IMR-90 (cell line): Measurements from ENCODE around the gene SRCAP. TPM values are rescaled to one million over a fixed set of nuclear protein-coding genes. Genes with fewer than 3 reads are reported as not detected.

Experiments
- ATAC-seq: fragments of 200-7000 bp; cut with Tn5 transposase; 2 replicates; pipeline ENCODE4 v1.9.1; 2020; ENCODE audit warnings: low read depth, mild to moderate bottlenecking, moderate library complexity
- BruUV-seq: library from RNA; stranded (reverse); fragments of 400-500 nt; replicated peaks from 2 replicates; lab custom pipeline; 2021; lab: Mats Ljungman, UMichigan
- CTCF ChIA-PET: fragments of 300-600 bp; formaldehyde crosslinking; extraction: SDS; loops from one replicate; lab custom pipeline; 2021; ENCODE audit warnings: antibody characterized with exemption; lab: Yijun Ruan, JAX
- POLR2A ChIA-PET: fragments of 300-600 bp; sonication (Branson Sonifier 250); formaldehyde crosslinking; loops from one replicate; lab custom pipeline; 2022; ENCODE audit warnings: antibody characterized with exemption; ENCODE audit not compliant: unreplicated experiment; lab: Charles Lee
- DNase-seq: peaks from one replicate; pipeline ENCODE4 v3.0.0; 2013
- H2AFZ ChIP-seq: replicated peaks from 2 replicates; pipeline ENCODE3; 2013; ENCODE audit warnings: low read length, mild to moderate bottlenecking; ENCODE audit not compliant: poor library complexity
- H2AK5ac ChIP-seq: 2 replicates; pipeline ENCODE4 v1.6.1; 2013; ENCODE audit warnings: low read depth, low read length, inconsistent platforms
- H2AK9ac ChIP-seq: replicated peaks from 2 replicates; pipeline ENCODE3; 2013; ENCODE audit warnings: mild to moderate bottlenecking, low read depth, low read length, moderate library complexity; ENCODE audit not compliant: poor library complexity
- H2BK120ac ChIP-seq: 2 replicates; pipeline ENCODE4 v1.6.1; 2013; ENCODE audit warnings: low read depth, low read length, inconsistent platforms
- H2BK15ac ChIP-seq: 3 replicates; pipeline ENCODE4 v1.6.1; 2013; ENCODE audit warnings: low read depth, low read length, inconsistent platforms
- H2BK20ac ChIP-seq: 2 replicates; pipeline ENCODE4 v1.6.1; 2013; ENCODE audit warnings: low read depth, mild to moderate bottlenecking, inconsistent platforms, low read length, moderate library complexity
- H2BK5ac ChIP-seq: 2 replicates; pipeline ENCODE4 v1.6.1; 2013; ENCODE audit warnings: mild to moderate bottlenecking, low read depth, low read length, inconsistent platforms; ENCODE audit not compliant: poor library complexity, severe bottlenecking
- H3K14ac ChIP-seq: replicated peaks from 2 replicates; pipeline ENCODE4 v1.6.1; 2013; ENCODE audit warnings: low read depth, low read length, inconsistent platforms
- H3K18ac ChIP-seq: 2 replicates; pipeline ENCODE4 v1.6.1; 2013; ENCODE audit warnings: low read depth, low read length, control low read depth
- H3K23ac ChIP-seq: 2 replicates; pipeline ENCODE4 v1.6.1; 2013; ENCODE audit warnings: low read depth, low read length, inconsistent platforms
- H3K27ac ChIP-seq: 2 replicates; pipeline ENCODE4 v1.5.1; 2013; ENCODE audit warnings: mild to moderate bottlenecking, control low read depth, low read length; ENCODE audit not compliant: insufficient read depth
- H3K27me3 ChIP-seq: 2 replicates; pipeline ENCODE4 v1.6.1; 2013; ENCODE audit warnings: low read length; ENCODE audit not compliant: control insufficient read depth, insufficient read depth
- H3K36me3 ChIP-seq: 2 replicates; pipeline ENCODE4 v1.6.1; 2013; ENCODE audit warnings: low read length, mixed read lengths; ENCODE audit not compliant: control insufficient read depth, insufficient read depth
- H3K4ac ChIP-seq: 2 replicates; pipeline ENCODE4 v1.6.1; 2013; ENCODE audit warnings: low read depth, low read length, inconsistent platforms
- H3K4me1 ChIP-seq: 2 replicates; pipeline ENCODE4 v1.6.1; 2013; ENCODE audit warnings: low read length, mixed read lengths; ENCODE audit not compliant: control insufficient read depth, insufficient read depth
- H3K4me2 ChIP-seq: 2 replicates; pipeline ENCODE4 v1.6.1; 2013; ENCODE audit warnings: low read depth, mild to moderate bottlenecking, control low read depth, low read length, moderate library complexity
- H3K4me3 ChIP-seq: 2 replicates; pipeline ENCODE4 v1.5.1; 2013; ENCODE audit warnings: low read depth, mild to moderate bottlenecking, control low read depth, low read length, moderate library complexity; ENCODE audit not compliant: insufficient read depth
- H3K56ac ChIP-seq: 2 replicates; pipeline ENCODE4 v1.6.1; 2013; ENCODE audit warnings: low read length, inconsistent platforms; ENCODE audit not compliant: insufficient read depth; ENCODE audit errors: extremely low read depth
- H3K79me1 ChIP-seq, 2 experiments: 2 replicates each; pipeline ENCODE4 v1.6.1; 2013; ENCODE audit warnings: low read length in 2 of 2, inconsistent platforms in 1 of 2, low read depth in 1 of 2
- H3K9ac ChIP-seq: 2 replicates; pipeline ENCODE4 v1.6.1; 2013; ENCODE audit warnings: low read depth, low read length, control low read depth
- H3K9me1 ChIP-seq: 2 replicates; pipeline ENCODE4 v1.6.1; 2013; ENCODE audit warnings: low read length, inconsistent platforms; ENCODE audit not compliant: insufficient read depth
- H3K9me3 ChIP-seq: 2 replicates; pipeline ENCODE4 v1.6.1; 2013; ENCODE audit warnings: low read length; ENCODE audit not compliant: control insufficient read depth, insufficient read depth
- H4K20me1 ChIP-seq: 2 replicates; pipeline ENCODE4 v1.6.1; 2013; ENCODE audit warnings: low read length, inconsistent platforms; ENCODE audit not compliant: insufficient read depth
- H4K5ac ChIP-seq: 2 replicates; pipeline ENCODE4 v1.6.1; 2013; ENCODE audit warnings: mild to moderate bottlenecking, low read depth, low read length, control low read depth
- H4K8ac ChIP-seq, 2 experiments: 2 replicates each; pipeline ENCODE4 v1.6.1; 2013; ENCODE audit warnings: low read depth in 2 of 2, low read length in 2 of 2, control low read depth in 1 of 2, inconsistent platforms in 1 of 2
- H4K91ac ChIP-seq: 2 replicates; pipeline ENCODE4 v1.6.1; 2013; ENCODE audit warnings: low read depth, low read length, inconsistent platforms; ENCODE audit not compliant: insufficient read depth
- BHLHE40 ChIP-seq: fragments of 150-350 bp; IDR thresholded peaks from 2 replicates; pipeline ENCODE4 v1.6.1; 2016; ENCODE audit warnings: mild to moderate bottlenecking, low read depth, low read length
- CHD1 ChIP-seq: IDR thresholded peaks from 2 replicates; pipeline ENCODE4 v1.6.1; 2012; ENCODE audit warnings: low read depth, low read length, improper control_type of control experiment
- FOS ChIP-seq: fragments of 150-350 bp; IDR thresholded peaks from 2 replicates; pipeline ENCODE4 v1.6.1; 2016; ENCODE audit warnings: low read depth, low read length
- MAFK ChIP-seq: IDR thresholded peaks from 2 replicates; pipeline ENCODE4 v1.6.1; 2012; ENCODE audit warnings: low read depth, low read length, improper control_type of control experiment
- MXI1 ChIP-seq: IDR thresholded peaks from 2 replicates; pipeline ENCODE4 v1.6.1; 2012; ENCODE audit warnings: low read depth, mild to moderate bottlenecking, low read length, moderate library complexity, borderline replicate concordance
- NFE2L2 ChIP-seq: fragments of 150-350 bp; IDR thresholded peaks from 2 replicates; pipeline ENCODE4 v1.6.1; 2016; ENCODE audit warnings: low read depth, mild to moderate bottlenecking, low read length
- POLR2A ChIP-seq: IDR thresholded peaks from 2 replicates; pipeline ENCODE4 v1.6.1; 2012; ENCODE audit warnings: mild to moderate bottlenecking, low read depth, low read length
- RAD21 ChIP-seq: IDR thresholded peaks from 2 replicates; pipeline ENCODE4 v1.6.1; 2012; ENCODE audit warnings: low read length, improper control_type of control experiment
- RCOR1 ChIP-seq: IDR thresholded peaks from 2 replicates; pipeline ENCODE4 v1.6.1; 2012; ENCODE audit warnings: mild to moderate bottlenecking, low read length, improper control_type of control experiment; ENCODE audit not compliant: insufficient replicate concordance
- RFX5 ChIP-seq: IDR thresholded peaks from 2 replicates; pipeline ENCODE4 v1.8.0; 2012; ENCODE audit warnings: low read depth, mild to moderate bottlenecking, low read length, moderate library complexity
- SMC3 ChIP-seq: fragments of 150-350 bp; IDR thresholded peaks from 2 replicates; pipeline ENCODE4 v1.6.1; 2016; ENCODE audit warnings: low read depth, mild to moderate bottlenecking, antibody characterized with exemption, low read length, moderate library complexity
- WGBS, 2 experiments: methylation state at CpG; one replicate each; pipeline versions ENCODE4 v1.1.5 to v1.1.7; 2013; ENCODE audit warnings: missing lambda C conversion rate in 2 of 2; ENCODE audit not compliant: insufficient read length in 1 of 2; ENCODE audit errors: extremely low coverage in 2 of 2; 5-methylcytosine and 5-hydroxymethylcytosine counted together
- dilution Hi-C: fragments of 300-500 bp; cut with HindIII; formaldehyde crosslinking; loops from one replicate; pipeline ENCODE4 v1.14.3; 2018; ENCODE audit warnings: low sequenced_read_pairs; ENCODE audit not compliant: unreplicated experiment
- in situ Hi-C: fragments of 300-500 bp; cut with MboI; formaldehyde crosslinking; loops from 3 replicates; pipeline ENCODE4 v1.14.3; 2019; ENCODE audit warnings: low sequenced_read_pairs, inconsistent platforms, mixed read lengths
- intact Hi-C: fragments of 100-400 bp; cut with micrococcal nuclease; formaldehyde crosslinking; loops from 2 replicates; pipeline ENCODE4 v1.10.0; 2022
- polyA plus RNA-seq, 3 experiments: library from polyadenylated mRNA; depleted of rRNA; stranded (reverse); fragments of >200 nt; gene quantifications; 2 replicates each; pipeline ENCODE4 v1.2.3, GENCODE V29; 2012; ENCODE audit warnings: low replicate concordance in 1 of 3
- total RNA-seq: library from RNA; depleted of rRNA; stranded (reverse); fragments of >200 nt; gene quantifications from 2 replicates; pipeline ENCODE4 v1.2.3, GENCODE V29; 2012
- TF ChIP-seq, protein P1 (sequence below): fragments of 150-350 bp; IDR thresholded peaks from 2 replicates; pipeline ENCODE4 v1.6.1; 2016; ENCODE audit warnings: low read depth, mild to moderate bottlenecking, low read length, moderate library complexity, borderline replicate concordance
- TF ChIP-seq, protein P2 (sequence below): conservative IDR thresholded peaks from 2 replicates; pipeline ENCODE4 v1.5.1; 2012; ENCODE audit warnings: mild to moderate bottlenecking, low read depth, low read length, improper control_type of control experiment

The SRCAP gene
- total and polyA plus RNA-seq, 2 of the 4 experiments (the other 2 are of a cell fraction): 4.5 to 8.2 TPM

DNA sequence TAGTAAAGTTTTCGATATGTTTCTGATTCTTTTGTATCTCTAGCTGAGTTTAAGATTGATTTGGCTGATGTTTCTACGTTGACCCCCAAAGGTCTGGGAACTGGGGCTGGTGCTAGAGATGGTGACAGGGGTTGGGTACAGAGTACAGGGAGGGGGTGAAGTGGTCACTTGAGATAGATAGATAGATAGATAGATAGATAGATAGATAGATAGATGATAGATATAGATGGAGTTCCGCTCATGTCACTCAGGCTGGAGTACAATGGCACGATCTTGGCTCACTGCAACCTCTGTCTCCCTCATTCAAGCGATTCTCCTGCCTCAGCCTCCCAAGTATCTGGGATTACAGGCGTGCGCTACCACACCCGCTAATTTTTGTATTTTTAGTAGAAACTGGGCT lies 42.6 kb upstream of the SRCAP start:
- peaks cover 15% of the 10 kb centered on the region for H4K20me1 ChIP-seq

More for the DNA sequence above, 42.6 kb upstream of the SRCAP start:
- H3K4me1 ChIP-seq: peaks cover 14% of the 10 kb centered on the region; the same call in 1 of the 2 replicates
- ATAC-seq: no peak
- no peak for DNase-seq
- H3K9me1 ChIP-seq: peaks cover 5% of the 10 kb centered on the region; the same call in 1 of the 2 replicates
- no peak overlapping the region for H2BK120ac ChIP-seq
- H2AK5ac ChIP-seq: no peak overlapping the region
- no peak overlapping the region for H2AK9ac ChIP-seq
- no peak overlapping the region for H3K4ac ChIP-seq
- in situ Hi-C loops: no loop called here
- 100% methylated on average over 4 of the region's 8 CpGs; no CpG with 5 or more reads in 1 of the 2 experiments for WGBS, 2 experiments
- no peaks in the 10 kb centered on the region for H3K27me3 ChIP-seq
- no peak overlapping the region for H3K9ac ChIP-seq
- no peaks in the 10 kb centered on the region for H3K9me3 ChIP-seq
- H2BK5ac ChIP-seq: no peak overlapping the region
- no peak overlapping the region for H2AFZ ChIP-seq
- H3K14ac ChIP-seq: no peak overlapping the region
- no peak overlapping the region for H3K18ac ChIP-seq
- H4K8ac ChIP-seq: no peak overlapping the region
- intact Hi-C loops: no loop called here
- no peak overlapping the region for H3K56ac ChIP-seq
- ChIA-PET POLR2A (no interaction called here), CTCF (no interaction called here)
- dilution Hi-C loops: no loop called here
- no peak overlapping the region for H3K23ac ChIP-seq
- H3K4me3 ChIP-seq: no peak overlapping the region
- H3K36me3 ChIP-seq: peaks cover 38% of the 10 kb centered on the region
- H4K91ac ChIP-seq: no peak overlapping the region
- H3K4me2 ChIP-seq: no peak overlapping the region
- peaks cover 28 to 49% of the 10 kb centered on the region in 2 experiments for H3K79me1 ChIP-seq
- H2BK15ac ChIP-seq: no peak overlapping the region
- no TSS peak for BruUV-seq
- TF ChIP-seq RFX5: no peak
- TF ChIP-seq, protein P1, sequence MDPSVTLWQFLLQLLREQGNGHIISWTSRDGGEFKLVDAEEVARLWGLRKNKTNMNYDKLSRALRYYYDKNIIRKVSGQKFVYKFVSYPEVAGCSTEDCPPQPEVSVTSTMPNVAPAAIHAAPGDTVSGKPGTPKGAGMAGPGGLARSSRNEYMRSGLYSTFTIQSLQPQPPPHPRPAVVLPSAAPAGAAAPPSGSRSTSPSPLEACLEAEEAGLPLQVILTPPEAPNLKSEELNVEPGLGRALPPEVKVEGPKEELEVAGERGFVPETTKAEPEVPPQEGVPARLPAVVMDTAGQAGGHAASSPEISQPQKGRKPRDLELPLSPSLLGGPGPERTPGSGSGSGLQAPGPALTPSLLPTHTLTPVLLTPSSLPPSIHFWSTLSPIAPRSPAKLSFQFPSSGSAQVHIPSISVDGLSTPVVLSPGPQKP: no peak
- TF ChIP-seq, protein P2, sequence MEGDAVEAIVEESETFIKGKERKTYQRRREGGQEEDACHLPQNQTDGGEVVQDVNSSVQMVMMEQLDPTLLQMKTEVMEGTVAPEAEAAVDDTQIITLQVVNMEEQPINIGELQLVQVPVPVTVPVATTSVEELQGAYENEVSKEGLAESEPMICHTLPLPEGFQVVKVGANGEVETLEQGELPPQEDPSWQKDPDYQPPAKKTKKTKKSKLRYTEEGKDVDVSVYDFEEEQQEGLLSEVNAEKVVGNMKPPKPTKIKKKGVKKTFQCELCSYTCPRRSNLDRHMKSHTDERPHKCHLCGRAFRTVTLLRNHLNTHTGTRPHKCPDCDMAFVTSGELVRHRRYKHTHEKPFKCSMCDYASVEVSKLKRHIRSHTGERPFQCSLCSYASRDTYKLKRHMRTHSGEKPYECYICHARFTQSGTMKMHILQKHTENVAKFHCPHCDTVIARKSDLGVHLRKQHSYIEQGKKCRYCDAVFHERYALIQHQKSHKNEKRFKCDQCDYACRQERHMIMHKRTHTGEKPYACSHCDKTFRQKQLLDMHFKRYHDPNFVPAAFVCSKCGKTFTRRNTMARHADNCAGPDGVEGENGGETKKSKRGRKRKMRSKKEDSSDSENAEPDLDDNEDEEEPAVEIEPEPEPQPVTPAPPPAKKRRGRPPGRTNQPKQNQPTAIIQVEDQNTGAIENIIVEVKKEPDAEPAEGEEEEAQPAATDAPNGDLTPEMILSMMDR: no peak
- TF ChIP-seq POLR2A: no peak
- no peak for TF ChIP-seq NFE2L2
- TF ChIP-seq MXI1: no peak
- no peak for TF ChIP-seq MAFK
- no peak for TF ChIP-seq FOS
- no peak for TF ChIP-seq SMC3
- TF ChIP-seq CHD1: no peak
- TF ChIP-seq BHLHE40: no peak
- TF ChIP-seq RAD21: no peak
- no peak for TF ChIP-seq RCOR1
- no peak overlapping the region for H4K5ac ChIP-seq
- no peak overlapping the region for H3K27ac ChIP-seq
- H2BK20ac ChIP-seq: no peak overlapping the region
